Fibroblast of peridontal ligament (primary cell): ENCODE results near the gene NEU1.
A peak's percentile ranks its signal among the peaks of the same experiment; 100 is the strongest.
"Not testable (repeated sequence)": the region's sequence is repeated elsewhere in the genome, so short reads cannot be mapped to it uniquely, and the experiment has no call there.

Experiments used
- DNase-seq: peaks from one replicate; pipeline ENCODE4 v3.0.0-alpha.2; 2010; ENCODE audit errors: extremely low read depth

NEU1 gene

GRCh38 chr6:31838968-31839367 lies 23.7 kb downstream of the NEU1 start:
- no peak for DNase-seq

DNA sequence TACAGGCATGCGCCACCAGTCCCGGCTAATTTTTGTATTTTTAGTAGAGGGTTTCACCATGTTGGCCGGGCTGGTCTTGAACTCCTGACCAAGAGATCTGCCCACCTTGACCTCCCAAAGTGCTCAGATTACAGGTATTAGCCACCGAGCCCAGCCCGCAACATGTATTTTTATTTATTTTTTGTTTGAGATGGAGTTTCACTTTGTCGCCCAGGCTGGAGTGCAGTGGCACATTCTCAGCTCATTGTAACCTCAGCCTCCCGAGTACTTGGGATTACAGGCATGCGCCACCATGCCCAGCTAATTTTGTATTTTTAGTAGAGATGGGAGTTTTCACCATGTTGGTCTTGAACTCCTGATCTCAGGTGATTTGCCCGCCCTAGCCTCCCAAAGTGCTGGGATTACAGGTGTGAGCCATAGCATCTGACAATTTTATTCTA lies 24.5 kb downstream of the NEU1 start:
- DNase-seq = not testable (repeated sequence)

DNA sequence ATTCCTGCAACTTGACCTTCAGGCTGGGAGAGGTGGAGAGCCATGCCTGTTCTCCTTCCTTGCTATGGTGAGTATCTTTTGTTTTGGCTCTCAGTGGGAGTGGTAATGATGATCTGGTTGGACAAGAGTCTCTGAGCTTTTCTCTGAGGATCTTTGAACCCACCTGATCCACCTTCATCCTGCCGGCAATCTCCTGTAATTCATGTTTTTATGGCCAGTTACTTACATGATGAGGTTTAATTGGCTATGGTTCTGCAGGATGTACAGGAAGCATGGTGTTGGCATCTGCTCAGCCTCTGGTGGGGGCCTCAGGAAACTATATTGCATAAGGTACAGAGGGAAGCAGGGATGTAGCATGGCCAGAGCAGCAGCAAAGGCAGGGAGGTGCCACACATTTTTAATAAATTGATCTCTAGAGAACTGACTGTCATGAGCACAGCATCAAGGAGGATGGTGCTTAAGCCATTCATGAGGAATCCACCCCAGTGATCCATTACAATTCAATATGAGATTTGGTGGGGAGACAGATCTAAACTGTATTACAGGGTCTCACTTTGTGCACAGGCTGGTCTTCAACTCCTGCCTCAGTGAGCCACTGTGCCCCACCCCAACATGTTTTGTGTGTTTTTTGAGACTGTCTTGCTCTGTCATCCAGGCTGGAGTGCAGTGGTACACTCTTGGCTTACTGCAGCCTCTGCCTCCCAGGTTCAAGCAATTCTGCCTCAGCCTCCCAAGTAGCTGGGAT lies 25.1 kb downstream of the NEU1 start:
- DNase-seq = no peak

- peak; percentile 71 for DNase-seq
These were observed 25.9 kb downstream of the NEU1 start for GRCh38 chr6:31836474-31837368.

- DNase-seq = no peak
These were observed 26.6 kb downstream of the NEU1 start for GRCh38 chr6:31836047-31836473.

GRCh38 chr6:31834367-31835250 lies 28.0 kb downstream of the NEU1 start:
- peak; percentile 85 for DNase-seq

DNA sequence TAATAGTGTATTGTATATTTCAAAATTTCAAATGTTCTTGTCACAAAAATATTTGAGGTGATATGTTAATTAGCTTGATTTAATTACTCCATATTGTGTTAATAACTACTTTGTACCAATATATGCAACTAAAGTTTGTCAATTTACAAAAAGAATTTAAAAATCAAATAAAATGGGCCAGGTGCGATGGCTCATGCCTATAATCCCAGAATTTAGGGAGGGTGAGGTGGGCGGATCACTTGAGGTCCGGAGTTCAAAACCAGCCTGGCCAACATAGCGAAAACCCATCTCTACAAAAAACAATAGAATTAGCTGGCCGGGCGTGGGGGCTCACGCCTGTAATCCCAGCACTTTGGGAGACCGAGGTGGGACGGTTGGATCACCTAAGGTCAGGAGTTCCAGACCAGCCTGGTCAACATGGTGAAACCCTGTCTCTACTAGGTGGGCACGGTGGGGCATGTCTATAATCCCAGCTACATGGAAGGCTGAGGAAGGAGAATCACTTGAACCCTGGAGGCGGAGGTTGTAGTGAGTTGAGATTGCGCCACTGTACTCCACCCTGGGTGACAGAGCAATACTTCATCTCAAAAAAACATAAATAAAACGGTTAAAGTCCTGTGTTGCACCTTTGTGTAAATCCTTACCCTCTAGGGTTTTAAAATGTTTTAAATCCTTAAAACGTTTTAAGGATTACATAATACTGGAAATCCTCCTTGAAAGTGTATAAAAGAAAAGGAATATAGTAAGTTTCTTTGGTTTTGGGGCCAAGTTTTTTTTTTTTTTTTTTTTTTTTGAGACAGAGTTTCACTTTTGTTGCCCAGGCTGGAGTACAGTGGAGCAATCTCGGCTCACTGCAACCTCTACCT lies 31.0 kb downstream of the NEU1 start:
- DNase-seq = no peak

- no peak for DNase-seq
These were observed 31.7 kb downstream of the NEU1 start for GRCh38 chr6:31830886-31831335.

GRCh38 chr6:31829633-31830283 lies 32.9 kb downstream of the NEU1 start:
- peak; percentile 77 for DNase-seq

- DNase-seq = peak; percentile 99
These were observed 35.1 kb downstream of the NEU1 start, which contains the start of gene HSPA1B for GRCh38 chr6:31827286-31828079. Gene HSPA1B (plus strand): TSS chr6:31827738. CDS start chr6:31827951, 213 bp downstream.

DNA sequence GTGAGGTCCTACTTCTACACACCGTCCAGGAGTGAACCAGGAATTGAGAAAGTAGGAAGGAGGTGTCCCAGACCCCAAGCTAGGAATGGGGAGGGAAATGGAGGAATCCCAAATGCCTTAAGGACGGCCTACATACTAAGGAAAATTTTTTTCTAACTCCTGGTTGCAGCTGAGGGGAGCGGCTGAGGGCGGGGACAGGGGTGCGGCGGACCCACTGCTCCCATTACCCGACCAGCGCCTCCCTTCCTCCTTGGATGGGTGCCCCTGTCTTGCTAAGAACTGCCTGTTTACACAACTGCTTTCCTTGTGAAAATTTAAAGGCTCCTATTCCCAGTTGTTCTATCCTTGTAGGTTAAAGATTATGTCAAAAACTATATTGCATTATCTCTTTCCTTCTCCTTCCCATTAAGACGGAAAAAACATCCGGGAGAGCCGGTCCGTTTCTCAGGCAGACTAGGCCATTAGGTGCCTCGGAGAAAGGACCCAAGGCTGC lies 35.8 kb downstream of the NEU1 start:
- peak; percentile 93 for DNase-seq

GRCh38 chr6:31825553-31825952 lies 37.1 kb downstream of the NEU1 start:
- DNase-seq = no peak

- not testable (repeated sequence) for DNase-seq
These were observed 38.9 kb downstream of the NEU1 start for GRCh38 chr6:31823592-31824196.

GRCh38 chr6:31822036-31822821 lies 40.4 kb downstream of the NEU1 start:
- peak; percentile 88 for DNase-seq

GRCh38 chr6:31821301-31822035 lies 41.2 kb downstream of the NEU1 start:
- no peak for DNase-seq

GRCh38 chr6:31820399-31820798 lies 42.2 kb downstream of the NEU1 start:
- not testable (repeated sequence) for DNase-seq

- no peak for DNase-seq
These were observed 42.7 kb downstream of the NEU1 start for GRCh38 chr6:31819871-31820299.
